ENCODE measurements around the gene BCKDHB.

DNA sequence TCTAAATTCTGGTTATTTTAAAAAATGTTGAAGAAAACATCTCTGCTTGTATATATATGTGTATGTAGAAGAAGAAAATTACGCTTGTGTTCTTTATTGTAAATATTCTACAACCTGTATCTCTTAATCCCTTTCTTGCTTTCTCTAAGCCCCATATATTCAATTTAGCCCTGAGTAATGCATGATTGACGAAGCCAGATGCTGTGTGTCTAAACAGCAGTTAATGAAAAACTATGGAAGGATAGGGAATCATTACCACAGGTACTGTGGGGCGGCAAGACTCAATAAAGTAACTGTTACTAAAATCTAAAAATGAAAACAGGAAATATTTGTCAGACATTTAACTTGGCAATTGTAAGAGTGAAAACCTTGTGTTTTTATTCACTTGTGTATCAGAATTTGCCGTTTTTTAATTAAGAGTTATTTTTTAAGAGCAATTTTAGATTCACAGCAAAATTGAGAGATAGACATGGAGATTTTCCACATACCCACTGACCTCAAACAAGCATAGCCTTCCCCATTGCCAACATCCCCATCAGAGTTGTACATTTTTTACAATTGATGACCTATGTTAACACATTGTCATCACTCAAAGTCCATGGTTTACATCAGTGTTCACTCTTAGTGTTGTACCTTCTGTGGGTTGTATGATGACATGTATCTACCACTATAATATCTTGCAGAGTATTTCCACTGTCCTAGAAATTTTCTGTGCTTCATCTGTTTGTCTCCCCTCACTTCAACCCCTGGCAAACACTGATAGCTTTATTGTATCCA, 76.7 kb downstream of the BCKDHB start:
- TF ChIP-seq CTCF (IDR thresholded peaks at IDR 0.05) (no peak), POLR2A (IDR thresholded peaks at IDR 0.05) (no peak)
